IPS-18c (cell line): Measurements from ENCODE around the gene STXBP2.
A peak's percentile ranks its signal among the peaks of the same experiment; 100 is the strongest.

Source experiments
- H3K4me3 ChIP-seq: 2 replicates; pipeline ENCODE4 v1.7.0; 2013; ENCODE audit warnings: low read depth, mild to moderate bottlenecking, low read length, moderate library complexity; ENCODE audit not compliant: insufficient read depth
- H3K9me3 ChIP-seq: one replicate; pipeline ENCODE4 v1.6.1; 2013; ENCODE audit warnings: mild to moderate bottlenecking, low read length, moderate library complexity; ENCODE audit not compliant: control insufficient read depth, insufficient read depth

STXBP2 gene

DNA sequence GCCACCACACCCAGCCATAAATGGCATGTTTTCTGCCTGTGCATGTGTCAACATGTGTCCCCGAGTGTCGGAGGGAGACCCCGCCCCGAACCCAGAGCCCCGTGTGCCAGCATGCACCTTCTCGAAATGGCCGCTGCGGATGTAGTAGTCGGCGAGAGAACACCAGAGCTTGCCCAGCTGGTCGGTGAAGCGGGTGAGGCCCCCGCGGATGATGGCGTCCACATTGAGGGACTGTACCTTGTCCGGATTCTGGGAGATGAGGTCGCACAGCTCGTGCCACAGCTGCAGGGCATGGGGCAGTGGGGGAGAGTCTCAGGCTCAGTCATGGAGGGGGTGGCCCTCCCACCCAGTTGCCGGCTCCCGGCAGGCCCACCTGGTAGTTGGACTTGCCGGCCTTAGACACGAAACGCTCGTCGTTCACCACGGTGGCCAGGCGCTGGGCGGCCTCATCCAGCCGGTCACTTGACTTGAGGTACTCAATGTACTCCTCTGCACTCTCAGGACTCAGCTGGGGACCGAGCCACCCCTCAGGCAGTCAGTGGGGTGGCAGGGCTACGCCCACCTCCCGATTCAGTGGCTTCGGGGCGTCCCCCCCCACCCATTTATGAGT, 11.0 kb upstream of the STXBP2 start:
- no peak overlapping the region for H3K4me3 ChIP-seq
- H3K9me3 ChIP-seq: no peaks in the 10 kb centered on the region

DNA sequence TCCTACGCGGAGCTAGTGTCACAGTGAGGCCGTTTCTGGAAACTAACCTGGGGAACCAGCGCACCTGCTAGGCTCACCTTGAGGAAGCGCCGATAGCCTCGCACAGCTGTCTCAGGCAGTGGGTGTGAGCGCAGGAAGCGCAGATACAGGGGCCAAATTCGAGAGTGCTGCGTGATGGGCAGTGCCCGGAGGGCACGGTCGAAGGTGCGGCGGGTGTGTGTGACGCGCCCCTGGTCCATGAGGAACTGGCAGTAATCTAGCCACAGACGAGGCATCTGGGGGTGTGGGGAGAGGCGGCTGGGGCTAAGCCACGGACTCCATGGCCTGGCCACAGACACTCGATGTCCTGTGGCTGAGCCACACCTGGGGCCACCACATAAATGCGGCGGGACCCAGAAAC, 9.7 kb upstream of the STXBP2 start:
- Histone ChIP-seq H3K9me3 (no peaks in the 10 kb centered on the region), H3K4me3 (no peak overlapping the region)

DNA sequence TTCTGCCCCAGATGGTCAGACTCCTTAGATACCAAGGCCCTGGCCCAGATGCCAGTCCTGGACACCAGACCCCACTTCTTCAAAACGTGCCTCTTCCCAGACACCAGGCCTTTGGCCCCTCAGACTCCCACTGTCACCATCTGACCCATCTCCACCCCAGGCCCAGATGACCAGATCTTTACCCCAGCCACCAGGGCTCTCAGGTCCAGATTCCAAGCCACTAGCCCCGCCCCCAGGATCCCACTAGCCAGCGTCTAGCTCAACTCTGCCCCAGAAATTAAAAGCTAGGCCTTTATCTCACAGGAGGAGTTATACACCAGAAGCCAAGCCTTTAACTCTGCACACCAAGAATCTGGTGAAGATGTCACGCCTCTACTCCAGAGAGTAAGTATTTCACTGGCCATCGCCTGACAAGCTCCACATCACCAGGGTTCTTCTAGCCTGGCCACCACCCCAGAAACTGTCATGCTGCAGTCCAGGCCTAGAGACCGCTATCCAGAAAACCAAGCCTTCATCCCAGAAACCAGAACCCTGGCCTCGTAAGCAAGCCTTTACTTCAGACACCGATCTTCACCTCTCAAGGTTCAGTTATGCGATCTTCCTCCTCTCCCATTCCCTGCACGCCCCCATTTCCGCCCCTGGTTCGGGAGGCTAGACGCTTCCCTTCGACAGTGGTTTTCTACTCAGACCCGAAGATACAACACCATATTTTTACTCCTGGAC, 8.2 kb upstream of the STXBP2 start:
- Histone ChIP-seq H3K9me3 (no peaks in the 10 kb centered on the region), H3K4me3 (peak overlapping the region; percentile 96)

DNA sequence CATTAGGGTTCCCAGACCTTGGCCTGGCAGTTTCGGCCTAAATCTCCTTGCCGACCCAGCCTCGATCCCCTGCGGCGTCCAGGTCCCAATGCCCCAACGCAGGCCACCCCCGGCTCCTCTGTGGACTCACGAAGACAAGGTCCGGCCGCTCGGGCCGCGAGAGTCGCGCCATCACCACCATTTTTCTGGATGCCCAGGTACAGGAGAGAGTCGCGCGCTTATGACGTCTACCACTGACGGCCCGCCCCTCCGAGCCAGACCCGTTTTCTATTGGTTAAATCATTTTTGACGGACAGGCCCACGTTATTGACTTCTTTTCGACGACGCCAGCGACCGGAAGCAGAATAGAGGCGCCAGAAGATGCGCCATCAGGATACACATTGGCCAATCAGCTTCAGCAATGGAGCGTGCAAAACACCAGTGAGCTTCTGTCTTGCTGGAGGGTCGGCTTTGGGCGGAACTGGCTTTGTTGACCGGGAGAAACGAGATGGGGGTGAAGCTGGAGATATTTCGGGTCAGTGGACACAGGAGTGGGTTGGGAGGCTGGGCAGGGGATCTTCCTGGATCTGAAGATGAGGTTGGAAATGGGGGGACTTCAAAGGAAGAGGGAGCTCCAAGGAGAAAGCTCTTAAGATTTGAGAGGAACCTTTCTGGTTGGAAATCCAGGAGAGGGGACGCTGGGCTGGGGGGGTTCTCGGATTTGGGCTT, 7.4 kb upstream of the STXBP2 start, which contains the start of the genes PET100 and XAB2:
TSS of gene PET100 (plus strand) at position 447 of the 708 bp plus-strand sequence. CDS start at position 488, 41 bp downstream.
TSS of gene XAB2 (minus strand) at position 199 of the 708 bp plus-strand sequence. CDS start at position 181, 18 bp downstream.
- Histone ChIP-seq H3K4me3 (peak within 1 kb of the TSS; percentile 96), H3K9me3 (no peaks in the 10 kb centered on the region)

DNA sequence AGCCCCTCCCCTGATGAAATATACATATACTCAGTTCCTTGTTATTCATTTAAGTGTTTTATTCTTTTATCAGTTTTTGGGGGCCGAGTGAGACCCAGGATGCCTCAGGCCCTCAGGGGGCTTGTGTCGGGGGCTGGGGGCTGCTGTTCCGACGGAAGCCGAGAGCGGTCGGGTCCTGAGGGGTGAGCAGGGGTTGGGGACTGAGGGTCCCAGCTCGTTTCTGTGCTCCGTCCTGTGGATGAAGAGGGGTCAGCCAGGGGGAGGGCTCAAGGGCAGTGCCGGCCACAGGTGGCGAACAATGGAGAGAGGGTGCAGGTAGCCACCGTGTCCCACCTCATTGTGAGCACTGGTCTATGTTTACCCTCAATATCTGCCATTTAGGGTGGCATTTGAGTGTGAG, 5.3 kb upstream of the STXBP2 start:
- no peaks in the 10 kb centered on the region for H3K9me3 ChIP-seq
- no peak overlapping the region for H3K4me3 ChIP-seq

DNA sequence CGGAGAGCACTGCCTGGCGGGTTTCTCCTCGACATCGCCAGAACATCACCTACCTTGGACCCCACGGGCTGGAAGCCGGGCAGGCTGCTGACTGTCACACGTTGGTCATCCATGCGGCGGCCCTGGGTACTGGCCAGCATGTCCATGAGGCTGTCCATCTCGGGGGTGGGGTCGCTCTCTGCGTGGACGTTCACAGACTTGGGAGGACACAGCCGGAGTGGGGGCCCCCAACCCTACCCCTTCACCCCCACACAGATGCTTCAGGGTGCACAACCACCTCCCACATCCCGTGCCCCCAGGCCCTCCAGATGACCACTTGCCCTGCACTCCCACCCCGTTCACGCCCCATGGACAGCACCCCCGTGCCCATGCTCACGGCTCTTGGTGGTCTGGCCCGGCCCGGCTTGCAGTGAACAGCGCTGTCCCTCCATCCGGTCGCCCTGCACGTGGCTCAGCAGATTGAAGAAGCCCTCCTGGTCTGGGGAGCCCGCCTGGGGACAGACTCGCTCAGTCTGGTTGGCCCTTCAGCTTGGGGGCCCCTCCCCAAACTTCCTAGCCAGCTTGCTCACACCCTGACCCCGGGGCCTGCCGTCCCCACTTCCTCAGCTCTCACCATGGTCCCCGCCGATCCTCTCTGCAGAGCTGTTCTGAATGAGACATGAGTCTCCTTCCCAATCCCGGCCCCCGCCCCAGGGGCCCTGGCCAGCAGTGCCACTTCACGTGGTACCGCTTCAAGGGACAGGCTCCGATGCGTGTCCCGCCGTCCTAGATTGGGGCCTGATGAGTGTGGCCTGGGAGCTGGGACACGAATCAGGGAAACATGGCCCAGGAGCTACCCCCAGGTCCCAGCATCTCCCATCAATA, 4.3 kb upstream of the STXBP2 start:
- H3K4me3 ChIP-seq: no peak overlapping the region
- no peaks in the 10 kb centered on the region for H3K9me3 ChIP-seq

DNA sequence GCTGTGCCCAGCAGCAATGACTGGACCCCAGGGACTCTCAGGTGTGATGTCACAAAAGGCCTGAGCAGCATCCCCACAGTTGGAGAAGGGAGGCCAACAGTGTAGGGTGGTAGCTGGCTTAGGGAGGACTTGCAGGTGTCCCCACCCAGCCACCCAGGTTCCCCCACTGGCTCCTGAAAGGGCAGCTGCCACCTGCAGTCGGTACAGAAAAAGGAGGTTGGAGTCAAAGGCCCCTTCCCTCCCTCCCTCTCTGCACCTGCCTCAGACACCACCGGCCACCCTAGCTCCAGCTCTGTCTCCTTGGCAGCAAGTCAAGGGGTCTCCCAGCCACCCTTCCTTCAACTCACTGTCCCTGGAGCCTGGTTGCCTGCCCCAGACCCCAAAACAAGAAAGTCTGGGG, 3.2 kb upstream of the STXBP2 start, which contains the start of gene PCP2:
TSS of gene PCP2 (minus strand) at position 22 of the 400 bp plus-strand sequence. CDS start 262 bp downstream, outside the sequence.
- H3K4me3 ChIP-seq: no peak within 1 kb of the TSS
- no peaks in the 10 kb centered on the region for H3K9me3 ChIP-seq

DNA sequence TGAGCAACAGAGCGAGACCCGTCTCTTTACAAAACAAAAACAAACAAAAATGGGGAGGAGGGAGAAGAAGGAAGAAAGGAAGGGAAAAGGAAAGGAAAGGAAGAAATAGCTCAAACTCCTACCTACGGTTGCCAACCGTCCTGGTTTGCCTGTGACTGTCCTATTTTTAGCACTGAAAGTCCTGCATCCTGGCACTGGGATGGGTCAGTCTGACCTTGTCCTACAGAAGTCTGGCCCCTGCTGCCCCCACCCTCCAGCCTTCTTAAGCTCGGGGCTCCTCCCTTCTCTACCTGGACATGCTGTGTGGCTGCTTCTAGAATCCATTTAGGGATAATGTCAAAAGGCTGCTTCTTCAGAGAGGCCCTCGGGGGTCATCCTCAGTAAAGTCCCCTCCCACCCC, 1.2 kb upstream of the STXBP2 start:
- Histone ChIP-seq H3K9me3 (no peaks in the 10 kb centered on the region), H3K4me3 (no peak overlapping the region)

DNA sequence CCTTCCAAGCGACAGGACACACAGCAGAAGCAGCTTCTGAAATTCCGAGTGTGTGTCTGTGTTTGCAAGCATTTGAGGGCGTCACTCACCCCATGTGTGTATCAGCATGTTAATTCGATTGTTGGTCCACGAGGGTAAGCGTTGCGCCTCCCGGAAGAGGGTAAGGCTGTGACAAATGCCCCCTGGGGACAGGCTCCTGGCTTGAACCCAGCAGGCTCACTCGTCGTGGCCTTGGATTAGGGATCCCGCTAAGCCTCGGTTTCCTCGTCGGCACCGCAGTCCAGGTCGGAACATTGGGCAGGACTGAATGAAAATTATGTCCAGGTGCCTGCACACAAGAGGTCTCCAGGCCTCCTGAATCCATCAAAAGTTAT, 606 bp upstream of the STXBP2 start:
- 0 out of 2 replicates have a peak overlapping the region, but pooled peaks have one; percentile 66 for H3K4me3 ChIP-seq
- no peaks in the 10 kb centered on the region for H3K9me3 ChIP-seq

DNA sequence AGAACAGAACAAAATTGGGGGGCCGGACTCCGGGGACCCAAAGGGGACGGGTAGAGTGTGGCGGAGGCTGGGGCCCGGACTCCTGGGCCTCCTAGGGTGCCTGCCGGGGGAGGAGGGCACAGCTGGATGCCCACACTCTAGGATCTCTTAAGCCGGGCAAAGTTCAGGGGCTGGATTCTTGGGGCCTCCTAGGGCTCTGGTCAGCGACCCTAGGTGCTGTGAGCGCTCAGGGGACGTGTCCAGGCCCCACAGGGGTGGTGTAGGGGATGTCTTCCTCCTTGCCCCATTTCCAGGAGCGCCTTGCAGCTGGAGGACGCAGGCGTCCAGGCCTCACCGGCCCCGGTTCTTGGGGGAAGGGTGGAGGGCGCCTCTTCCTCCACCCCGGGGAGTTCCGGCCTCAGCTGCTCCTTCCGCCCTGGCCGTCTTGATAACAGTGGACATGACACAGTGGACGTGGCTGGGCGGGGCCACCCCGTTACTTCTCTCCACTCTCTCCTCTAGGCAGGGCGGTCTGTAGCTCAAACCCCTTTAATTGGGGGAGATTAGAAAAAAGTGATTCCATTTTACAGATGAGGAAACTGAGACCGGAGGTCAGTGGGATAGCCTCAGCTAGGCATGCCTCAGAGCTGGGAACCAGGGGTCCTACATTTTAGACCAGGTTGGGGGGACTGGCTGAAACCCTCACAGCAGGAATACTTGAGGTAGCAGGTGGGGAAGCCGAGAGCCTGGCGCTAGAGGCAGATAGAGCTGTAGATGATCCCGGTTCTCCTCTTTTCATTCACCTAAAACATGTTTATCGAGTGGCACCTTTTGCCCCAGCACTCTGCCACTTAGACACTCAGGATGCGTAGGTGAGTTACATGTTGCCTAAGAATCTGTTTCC, 705 bp downstream of the STXBP2 start:
- Histone ChIP-seq H3K4me3 (peak overlapping the region; percentile 66), H3K9me3 (no peaks in the 10 kb centered on the region)

DNA sequence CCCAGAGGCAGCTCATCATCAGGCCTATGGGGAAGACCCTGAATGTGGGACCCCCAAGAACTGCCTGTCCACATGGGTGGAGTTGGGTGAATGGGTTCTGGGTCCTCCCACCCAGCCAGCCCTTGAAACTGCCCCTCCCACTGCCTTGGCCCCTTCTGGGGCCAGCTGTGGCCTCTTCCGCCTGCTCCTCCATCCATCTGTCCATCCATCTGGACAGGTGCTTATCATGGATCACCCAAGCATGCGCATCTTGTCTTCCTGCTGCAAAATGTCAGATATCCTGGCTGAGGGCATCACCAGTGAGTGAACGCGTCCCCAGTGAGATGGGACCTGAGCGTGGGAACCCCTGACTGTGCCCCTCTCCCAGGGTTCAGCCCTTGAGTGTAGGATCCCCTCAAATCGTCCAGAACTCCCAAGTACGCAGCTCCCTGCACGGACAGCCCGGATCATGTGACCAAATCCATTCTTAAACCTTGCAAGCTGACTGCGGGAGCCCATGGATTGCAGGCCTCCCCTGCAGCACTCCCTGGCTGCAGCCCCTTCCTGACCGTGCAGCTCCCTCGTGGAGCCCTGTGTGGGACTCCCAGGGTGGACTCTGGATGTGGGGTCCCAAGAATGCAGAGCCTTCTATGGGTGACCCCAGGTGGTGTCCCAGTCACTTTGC, 2.0 kb downstream of the STXBP2 start:
- H3K9me3 ChIP-seq: no peaks in the 10 kb centered on the region
- H3K4me3 ChIP-seq: no peak overlapping the region

DNA sequence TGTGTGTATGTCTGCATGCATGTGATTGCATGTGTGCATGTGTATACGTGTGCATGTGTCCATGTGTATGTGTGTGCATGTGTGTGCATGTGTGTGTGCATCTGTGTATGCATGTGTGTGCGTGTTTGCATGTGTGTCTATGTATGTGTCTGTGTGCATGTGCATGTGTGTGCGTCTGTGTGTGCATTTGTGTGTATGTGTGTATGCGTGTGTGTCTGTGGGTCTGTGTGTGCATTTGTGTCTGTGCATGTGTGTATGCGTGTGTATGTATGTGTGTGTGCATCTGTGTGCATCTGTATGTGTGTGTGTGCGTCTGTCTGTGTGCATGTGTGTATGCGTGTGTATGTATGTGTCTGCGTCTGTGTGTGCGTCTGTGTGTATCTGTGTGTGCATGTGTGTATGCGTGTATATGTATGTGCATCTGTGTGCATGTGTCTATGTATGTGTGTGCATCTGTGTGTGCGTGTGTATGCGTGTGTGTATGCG, 3.0 kb downstream of the STXBP2 start:
- Histone ChIP-seq H3K4me3 (no peak overlapping the region), H3K9me3 (no peaks in the 10 kb centered on the region)

DNA sequence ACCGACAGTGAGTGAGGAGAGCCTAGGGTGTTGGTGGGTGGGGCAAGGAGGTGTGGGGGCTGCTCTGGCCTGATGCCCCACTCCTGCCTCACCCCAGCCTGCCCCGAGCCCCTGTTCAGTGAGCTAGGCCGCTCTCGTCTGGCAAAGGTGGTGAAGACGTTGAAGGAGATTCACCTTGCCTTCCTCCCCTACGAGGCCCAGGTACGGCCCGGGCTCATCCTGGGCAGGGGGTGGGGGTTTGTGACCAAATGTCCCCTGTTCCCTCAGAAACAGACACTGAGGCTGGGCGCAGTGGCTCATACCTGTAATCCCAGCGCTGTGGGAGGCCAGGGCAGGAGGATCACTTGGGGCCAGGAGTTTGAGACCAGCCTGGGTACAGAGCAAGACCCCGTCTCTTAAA, 3.9 kb downstream of the STXBP2 start:
- H3K9me3 ChIP-seq: no peaks in the 10 kb centered on the region
- no peak overlapping the region for H3K4me3 ChIP-seq

DNA sequence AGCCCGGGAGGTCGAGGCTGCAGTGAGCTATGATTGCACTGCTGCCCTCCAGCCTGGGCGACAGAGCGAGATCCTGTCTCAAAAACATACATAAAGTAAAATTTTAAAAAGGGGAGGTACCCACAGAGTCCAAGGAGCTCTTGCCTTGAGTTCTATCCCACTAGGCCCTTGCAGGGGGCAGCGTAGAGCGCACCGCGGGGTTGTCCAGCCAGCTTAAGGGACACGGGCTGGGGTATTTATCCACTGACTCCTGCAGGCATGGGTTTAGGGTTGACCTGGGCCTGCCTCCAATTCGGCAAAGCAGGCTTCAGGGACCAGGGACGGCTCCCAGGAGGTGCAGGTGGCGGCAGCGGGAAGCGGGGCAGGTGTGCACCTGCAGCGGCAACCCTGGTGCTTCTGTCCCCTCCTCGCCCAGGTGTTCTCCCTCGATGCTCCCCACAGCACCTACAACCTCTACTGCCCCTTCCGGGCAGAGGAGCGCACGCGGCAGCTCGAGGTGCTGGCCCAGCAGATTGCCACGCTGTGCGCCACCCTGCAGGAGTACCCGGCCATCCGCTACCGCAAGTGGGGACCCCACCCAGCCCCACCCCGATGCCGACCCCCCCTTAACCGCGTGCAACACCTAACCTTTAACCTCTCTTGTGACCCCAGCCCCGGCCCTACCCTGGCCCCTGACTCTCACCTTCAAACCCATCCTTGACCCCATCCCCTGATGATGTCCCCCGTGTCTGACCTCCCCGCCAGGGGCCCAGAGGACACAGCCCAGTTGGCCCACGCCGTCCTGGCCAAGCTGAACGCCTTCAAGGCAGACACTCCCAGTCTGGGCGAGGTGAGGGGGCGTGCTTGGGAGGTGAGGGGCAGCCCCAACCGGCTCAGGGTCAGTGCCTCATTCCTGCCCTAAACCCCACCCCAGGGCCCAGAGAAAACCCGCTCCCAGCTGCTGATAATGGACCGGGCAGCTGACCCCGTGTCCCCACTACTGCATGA, 4.7 kb downstream of the STXBP2 start:
- Histone ChIP-seq H3K4me3 (no peak overlapping the region), H3K9me3 (no peaks in the 10 kb centered on the region)
